ENCODE results near the gene FTSJ1. TPM values are rescaled to one million over a fixed set of nuclear protein-coding genes. Genes with fewer than 3 reads are reported as not detected.

The FTSJ1 gene
- total and polyA plus RNA-seq, 7 donors = 14.5 to 48.4 (median 26.7) TPM

DNA sequence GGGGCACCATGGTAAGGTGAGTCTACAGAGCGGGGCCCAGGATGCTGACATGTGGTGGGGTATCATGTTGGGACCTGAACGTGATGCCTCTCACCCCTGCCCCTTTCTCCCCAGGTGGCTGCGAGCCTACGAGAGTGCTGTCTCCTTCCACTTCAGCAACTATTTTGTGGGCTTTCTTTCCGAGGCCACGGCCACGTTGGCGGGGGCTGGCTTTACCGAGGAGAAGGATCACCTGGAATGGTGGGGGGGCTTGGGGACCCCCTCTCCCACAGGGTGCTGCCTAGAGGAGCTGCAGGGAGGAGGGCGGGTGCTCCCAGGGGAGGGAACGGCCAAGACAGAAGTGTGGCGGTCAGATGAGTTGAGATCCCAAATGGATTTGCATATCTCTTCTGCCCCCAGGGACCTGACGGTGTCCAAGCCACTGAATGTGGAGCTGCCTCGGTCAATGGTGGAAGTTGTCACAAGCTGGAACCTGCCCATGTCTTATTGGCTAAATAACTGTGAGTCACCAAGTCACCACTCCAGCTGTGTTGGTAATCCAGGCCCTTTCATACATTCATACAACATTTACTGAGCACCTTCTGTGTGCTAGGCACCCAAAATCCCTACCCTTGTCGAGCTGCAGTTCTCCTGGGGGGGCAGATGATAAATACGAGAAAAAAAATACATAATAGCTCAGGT, 38.3 kb downstream of the FTSJ1 start:
- Histone ChIP-seq H3K4me1 (no peaks in the 10 kb centered on the region), H3K27ac (no peak overlapping the region), H3K9me3 (no peaks in the 10 kb centered on the region), H3K36me3 (ENCODE audit: insufficient read depth in 1 of 2, low read depth in 1 of 2) (no peaks in the 10 kb centered on the region), H3K4me3 (no peak overlapping the region), H3K27me3 (ENCODE audit: insufficient read depth in 3 of 3, low read length in 2 of 3) (peaks cover 0 to 5% (median 0%) of the 10 kb centered on the region in 3 donors)
- WGBS, 3 donors = 81 to 96% (median 88%) methylated on average over 7 to 16 of the region's 16 CpGs
- intact Hi-C loops (cut with DNase I) = loop anchor here in 1 of 2 donors (10.0 kb wide), 1 partner anchor 429 kb away; no protein-coding TSS in a partner anchor
- DNase-seq (no peak), ATAC-seq (no peak)
- TF ChIP-seq, protein P1, sequence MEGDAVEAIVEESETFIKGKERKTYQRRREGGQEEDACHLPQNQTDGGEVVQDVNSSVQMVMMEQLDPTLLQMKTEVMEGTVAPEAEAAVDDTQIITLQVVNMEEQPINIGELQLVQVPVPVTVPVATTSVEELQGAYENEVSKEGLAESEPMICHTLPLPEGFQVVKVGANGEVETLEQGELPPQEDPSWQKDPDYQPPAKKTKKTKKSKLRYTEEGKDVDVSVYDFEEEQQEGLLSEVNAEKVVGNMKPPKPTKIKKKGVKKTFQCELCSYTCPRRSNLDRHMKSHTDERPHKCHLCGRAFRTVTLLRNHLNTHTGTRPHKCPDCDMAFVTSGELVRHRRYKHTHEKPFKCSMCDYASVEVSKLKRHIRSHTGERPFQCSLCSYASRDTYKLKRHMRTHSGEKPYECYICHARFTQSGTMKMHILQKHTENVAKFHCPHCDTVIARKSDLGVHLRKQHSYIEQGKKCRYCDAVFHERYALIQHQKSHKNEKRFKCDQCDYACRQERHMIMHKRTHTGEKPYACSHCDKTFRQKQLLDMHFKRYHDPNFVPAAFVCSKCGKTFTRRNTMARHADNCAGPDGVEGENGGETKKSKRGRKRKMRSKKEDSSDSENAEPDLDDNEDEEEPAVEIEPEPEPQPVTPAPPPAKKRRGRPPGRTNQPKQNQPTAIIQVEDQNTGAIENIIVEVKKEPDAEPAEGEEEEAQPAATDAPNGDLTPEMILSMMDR (IDR thresholded peaks at IDR 0.05) = no peak

DNA sequence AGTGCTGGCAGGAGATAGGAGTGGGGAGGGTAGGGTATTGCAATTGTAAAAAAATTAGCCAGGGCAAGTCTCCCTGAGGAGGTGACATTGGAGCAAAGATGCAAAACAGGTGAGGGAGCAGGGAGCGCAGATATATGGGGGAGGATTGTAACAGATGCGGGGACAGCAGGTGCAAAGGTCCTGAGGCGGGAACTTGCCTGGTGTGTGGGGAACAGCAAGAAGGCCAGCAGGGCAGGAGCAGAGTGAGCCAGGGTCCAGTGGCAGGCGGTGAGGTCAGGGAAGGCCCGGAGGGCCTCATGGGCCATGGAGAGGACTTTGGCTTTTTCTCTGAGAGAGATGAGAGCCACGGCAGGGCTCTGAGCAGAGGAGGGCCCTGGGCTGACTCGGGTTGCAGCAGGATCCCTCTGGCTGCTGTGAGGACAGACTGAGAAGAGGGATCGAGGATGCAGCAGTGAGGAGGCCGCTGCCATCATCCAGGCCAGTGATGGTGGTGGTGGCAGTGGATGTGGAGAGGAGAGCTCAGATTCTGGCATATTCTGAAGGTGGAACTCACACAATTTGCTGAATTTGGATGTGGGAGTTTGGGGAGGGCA, 39.0 kb downstream of the FTSJ1 start:
- Histone ChIP-seq H3K4me3 (no peak overlapping the region), H3K27me3 (ENCODE audit: insufficient read depth in 3 of 3, low read length in 2 of 3) (peaks cover 0 to 5% (median 0%) of the 10 kb centered on the region in 3 donors), H3K36me3 (ENCODE audit: insufficient read depth in 1 of 2, low read depth in 1 of 2) (no peaks in the 10 kb centered on the region), H3K4me1 (no peaks in the 10 kb centered on the region), H3K9me3 (no peaks in the 10 kb centered on the region), H3K27ac (no peak overlapping the region)
- ATAC-seq (no peak), DNase-seq (no peak)
- TF ChIP-seq, protein P1 (IDR thresholded peaks at IDR 0.05) = no peak
- intact Hi-C loops (cut with DNase I) = loop anchor here in 1 of 2 donors (10.0 kb wide), 1 partner anchor 430 kb away; no protein-coding TSS in a partner anchor
- WGBS, 3 donors = 83 to 97% (median 94%) methylated on average over 8 to 9 of the region's 9 CpGs

DNA sequence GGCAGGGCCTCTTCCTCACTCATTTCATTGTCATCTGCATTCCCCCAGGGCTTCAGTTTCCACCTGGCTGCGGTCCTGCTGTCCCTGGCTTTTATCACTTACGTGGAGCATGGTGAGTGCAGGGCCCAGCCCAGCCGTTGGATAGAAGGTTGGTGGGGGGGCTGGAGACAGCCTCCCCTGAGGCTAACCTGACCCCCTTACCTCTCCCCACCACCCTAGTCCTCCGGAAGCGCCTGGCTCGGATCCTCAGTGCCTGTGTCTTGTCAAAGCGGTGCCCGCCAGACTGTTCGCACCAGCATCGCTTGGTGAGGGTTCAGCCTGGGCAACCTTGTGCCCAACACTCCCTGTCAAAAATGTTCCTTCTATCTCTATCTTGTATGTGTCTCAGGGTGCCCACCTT, 39.8 kb downstream of the FTSJ1 start:
- ATAC-seq (no peak), DNase-seq (no peak)
- H3K4me1 ChIP-seq = no peaks in the 10 kb centered on the region
- TF ChIP-seq, protein P1 (IDR thresholded peaks at IDR 0.05) = no peak
- 88 to 100% (median 90%) methylated on average over 7 to 10 of the region's 10 CpGs for WGBS, 3 donors
- intact Hi-C loops (cut with DNase I) = loop anchor here in 1 of 2 donors (10.0 kb wide), 1 partner anchor 431 kb away; no protein-coding TSS in a partner anchor
- no peak overlapping the region for H3K4me3 ChIP-seq
- H3K27me3 ChIP-seq (ENCODE audit: insufficient read depth in 3 of 3, low read length in 2 of 3) = peaks cover 0 to 5% (median 0%) of the 10 kb centered on the region in 3 donors
- no peaks in the 10 kb centered on the region for H3K36me3 ChIP-seq (ENCODE audit: insufficient read depth in 1 of 2, low read depth in 1 of 2)
- no peaks in the 10 kb centered on the region for H3K9me3 ChIP-seq
- H3K27ac ChIP-seq = no peak overlapping the region

DNA sequence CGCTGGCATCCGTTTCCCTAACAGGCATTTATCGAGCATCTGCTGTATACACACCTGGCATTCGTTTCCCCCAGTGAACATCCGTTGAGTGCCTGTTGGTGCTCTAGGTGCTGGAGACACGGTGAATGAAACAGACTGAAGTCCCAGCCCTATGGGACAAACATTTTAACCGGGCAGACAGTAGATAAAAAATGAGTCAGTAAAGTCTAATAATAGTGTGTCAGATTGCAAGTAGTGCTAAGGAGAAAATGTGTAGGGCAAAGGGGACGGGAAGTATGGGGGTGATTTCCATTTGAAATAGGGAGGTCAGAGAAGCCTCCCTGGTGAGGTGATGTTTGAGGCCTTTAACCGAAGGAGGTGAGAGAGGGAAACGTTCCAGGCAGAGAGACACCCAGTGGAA, 40.3 kb downstream of the FTSJ1 start:
- Histone ChIP-seq H3K27ac (no peak overlapping the region), H3K4me1 (no peaks in the 10 kb centered on the region), H3K9me3 (no peaks in the 10 kb centered on the region), H3K36me3 (ENCODE audit: insufficient read depth in 1 of 2, low read depth in 1 of 2) (no peaks in the 10 kb centered on the region), H3K27me3 (ENCODE audit: insufficient read depth in 3 of 3, low read length in 2 of 3) (peaks cover 0 to 5% (median 0%) of the 10 kb centered on the region in 3 donors), H3K4me3 (no peak overlapping the region)
- intact Hi-C loops (cut with DNase I) = loop anchor here in 1 of 2 donors (10.0 kb wide), 1 partner anchor 431 kb away; no protein-coding TSS in a partner anchor
- 77 to 92% (median 85%) methylated on average over 10 of the region's 10 CpGs for WGBS, 3 donors
- ATAC-seq = no peak
- TF ChIP-seq, protein P1 (IDR thresholded peaks at IDR 0.05) = no peak
- DNase-seq = no peak
